ENCODE data around the gene MAP2K3.

The MAP2K3 gene

DNA sequence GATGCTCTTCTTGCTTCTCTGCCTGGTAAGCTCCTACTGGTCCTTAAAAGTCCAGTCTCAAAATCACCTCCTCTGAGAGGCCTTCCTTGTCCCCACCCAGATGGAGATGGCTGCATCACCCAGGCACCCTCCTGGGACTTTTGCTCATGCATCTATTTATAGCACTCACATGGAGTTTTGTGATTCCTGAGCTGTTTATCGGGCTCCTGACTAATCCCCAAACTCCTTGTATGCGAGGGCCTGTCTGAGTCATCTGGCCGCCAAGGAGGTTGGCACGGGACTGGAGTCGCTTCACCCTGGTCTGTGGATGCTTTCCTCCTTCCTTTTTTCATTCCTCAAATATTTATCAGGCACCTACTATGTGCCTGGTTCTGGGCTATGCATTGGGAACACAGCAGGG is 2.3 kb upstream of the MAP2K3 start:
- DNase-seq (ENCODE audit: low read depth in 2 of 3, low spot score in 2 of 3), result no peak

DNA sequence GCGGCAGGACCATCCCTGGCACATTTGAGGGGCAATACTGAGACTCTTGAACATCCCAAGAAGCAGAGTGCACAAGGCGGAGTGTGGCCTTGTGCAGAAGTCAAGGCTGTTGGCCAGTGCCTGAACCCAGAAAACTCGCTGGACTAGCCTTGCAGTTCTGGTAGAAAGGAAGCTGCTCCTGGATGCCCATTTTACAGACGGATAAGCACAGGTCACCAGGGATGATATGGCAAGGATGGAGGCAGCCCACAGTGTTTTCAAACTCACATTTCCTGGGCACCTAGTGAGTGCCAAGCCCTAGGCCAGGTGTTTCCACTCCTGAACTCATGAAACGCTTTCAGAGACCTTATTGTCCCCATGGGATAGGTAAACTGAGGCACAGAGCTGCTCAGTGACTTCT is 1.7 kb upstream of the MAP2K3 start:
- DNase-seq (ENCODE audit: low read depth in 2 of 3, low spot score in 2 of 3), result no peak

DNA sequence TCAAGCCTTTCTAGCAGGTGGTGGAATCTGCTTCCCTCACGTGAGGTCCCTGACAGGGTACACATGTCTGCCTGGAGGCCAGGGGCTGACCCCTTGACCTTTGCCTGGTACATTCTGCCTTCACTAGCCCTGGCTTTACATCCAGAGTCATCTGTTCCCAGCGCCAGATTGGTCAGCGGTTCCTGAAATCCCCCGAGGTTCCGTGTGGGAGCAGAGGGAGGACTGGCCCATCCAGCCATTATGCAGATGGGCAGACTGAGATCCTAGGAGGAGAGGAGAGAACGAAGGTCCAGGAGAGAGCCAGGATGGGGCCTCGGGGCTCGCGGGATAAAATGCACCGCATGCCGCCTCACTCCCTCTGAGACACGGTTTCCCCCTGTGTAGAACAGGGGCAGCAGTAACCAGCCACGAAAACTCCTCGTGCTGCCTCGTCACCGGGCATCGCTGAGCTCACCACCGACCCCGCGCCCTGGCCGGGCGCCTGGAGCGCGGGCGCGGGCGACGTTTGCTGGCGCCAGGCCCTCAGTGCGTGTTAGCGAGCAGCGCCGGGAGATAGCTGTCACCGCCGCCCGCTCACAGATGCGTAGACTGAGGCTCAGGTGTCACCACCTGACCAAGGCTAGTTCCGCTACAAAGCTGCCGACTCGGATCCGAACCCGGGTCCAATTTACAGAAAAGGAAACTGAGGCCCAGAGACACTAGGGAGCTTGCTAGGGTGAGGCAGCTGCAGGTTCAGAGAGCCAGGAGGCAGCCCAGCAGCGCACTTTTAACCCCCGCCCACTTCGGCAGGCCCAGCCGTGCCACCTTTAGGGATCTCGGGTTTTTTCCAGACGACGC is 811 bp upstream of the MAP2K3 start:
- no peak for DNase-seq (ENCODE audit: low read depth in 2 of 3, low spot score in 2 of 3)

DNA sequence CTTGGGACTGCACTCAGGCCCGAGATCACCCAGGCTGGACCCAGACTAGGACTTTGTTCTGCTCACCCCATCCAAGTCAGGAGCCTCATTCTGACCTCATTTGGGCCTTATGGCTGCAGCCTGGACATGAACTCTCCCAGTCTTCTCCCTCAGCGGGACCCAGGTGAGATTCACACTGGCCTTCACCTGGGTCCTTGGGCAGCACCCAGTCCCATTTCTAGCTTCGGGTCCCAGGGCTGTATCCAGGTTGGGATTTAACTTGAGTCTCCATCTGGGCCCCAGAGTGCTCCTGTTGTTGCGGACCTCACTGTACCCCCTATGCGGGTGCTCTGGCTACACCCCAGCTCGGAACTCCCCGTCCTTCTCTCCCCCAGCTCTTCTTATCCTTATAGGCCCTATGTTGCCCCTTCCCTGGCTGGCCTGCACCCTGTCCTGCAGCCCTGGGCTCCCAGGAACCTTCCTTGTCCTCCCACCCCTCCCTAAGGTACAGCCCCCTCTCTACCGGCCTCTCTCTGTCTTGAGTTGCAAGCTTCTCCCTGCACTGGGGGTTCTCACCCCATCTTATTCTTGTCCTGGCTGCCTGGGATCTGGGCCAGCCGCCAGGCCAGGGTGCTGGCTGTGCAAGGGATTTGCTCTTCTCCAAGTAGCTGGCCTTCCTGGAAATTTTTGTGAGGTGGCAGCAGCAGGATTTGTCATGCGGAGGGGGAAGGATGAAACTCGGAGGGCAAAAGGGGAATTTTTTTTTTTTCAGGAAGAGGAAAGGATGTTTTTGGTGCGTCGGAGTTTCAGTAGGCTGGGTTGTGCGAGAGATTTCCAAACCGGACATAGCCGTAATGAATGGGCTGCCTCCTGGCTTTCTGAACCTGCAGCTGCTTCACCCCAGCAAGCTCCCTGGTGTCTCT is 904 bp downstream of the MAP2K3 start:
- no peak for DNase-seq (ENCODE audit: low read depth in 2 of 3, low spot score in 2 of 3)

DNA sequence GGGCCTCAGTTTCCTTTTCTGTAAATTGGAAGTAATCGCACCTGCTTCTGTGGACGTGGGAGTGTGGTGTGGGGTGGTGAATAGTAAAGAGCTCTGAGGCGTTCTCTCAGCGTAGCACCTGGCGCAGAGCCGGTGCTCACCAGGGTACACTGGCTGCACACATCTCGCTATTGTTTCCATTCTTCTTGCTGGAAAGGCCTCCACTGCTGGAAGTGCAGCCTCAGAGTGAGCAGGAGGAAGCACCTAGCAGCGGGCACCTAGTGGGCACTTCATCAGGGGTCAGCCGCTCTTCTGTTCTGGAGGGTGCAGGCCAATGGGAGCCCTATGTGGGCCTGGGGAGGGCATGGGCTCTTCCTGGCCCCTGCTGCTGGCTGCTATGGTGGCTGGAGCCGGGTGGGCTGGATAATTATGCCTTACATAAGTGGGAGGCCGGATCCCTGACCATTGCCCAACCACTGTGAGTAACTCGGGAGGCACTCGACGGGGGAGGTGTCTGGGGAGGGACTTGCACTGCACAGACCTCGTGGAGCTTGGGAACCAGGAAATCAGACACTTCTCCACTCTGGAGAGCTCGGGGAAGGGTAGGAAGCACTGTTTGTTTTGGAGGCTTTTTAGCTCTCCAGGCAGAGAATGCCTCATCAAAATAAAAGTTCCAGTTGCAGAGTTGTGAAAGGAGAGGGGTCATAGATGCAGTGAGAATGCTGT is 1.7 kb downstream of the MAP2K3 start:
- DNase-seq (ENCODE audit: low read depth in 2 of 3, low spot score in 2 of 3), result no peak

DNA sequence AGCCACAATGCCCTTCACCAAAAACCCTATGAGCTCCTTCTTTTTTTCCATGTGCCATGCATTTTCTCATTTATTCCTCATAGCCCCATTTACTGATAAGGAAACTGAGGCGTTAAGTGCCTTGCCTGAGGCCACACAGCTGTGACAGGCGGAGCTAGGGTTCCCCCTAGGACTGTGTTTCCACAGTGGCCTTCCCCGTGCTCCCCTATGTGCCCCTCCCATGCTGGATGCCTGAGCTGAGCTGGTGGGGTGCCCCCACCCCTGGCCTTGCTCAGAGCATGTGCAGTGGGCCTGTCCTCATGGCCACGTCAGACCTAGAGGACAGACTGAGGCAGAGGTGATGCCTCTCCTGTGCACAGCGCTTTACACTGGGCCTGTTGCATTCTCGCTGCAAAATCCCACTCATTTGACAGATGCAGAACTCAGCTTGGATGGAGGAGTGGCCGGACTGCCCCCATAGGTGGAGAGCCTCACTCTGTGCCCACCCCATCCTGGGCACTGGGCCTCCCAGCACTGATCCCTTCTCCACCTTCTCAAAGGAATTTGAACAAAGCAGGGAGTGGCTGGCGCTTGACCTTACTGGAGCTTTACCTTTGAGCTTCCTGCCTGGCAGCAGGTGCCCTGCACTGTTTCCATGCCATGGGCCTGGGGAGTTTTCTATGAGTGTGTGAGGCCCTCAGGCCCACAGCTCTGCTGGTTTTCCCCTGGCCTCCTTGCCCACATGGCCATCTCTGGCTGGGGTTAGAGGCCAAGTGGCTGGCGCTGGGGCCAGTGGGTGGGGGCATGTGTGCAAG is 2.6 kb downstream of the MAP2K3 start:
- no peak for DNase-seq (ENCODE audit: low read depth in 2 of 3, low spot score in 2 of 3)

DNA sequence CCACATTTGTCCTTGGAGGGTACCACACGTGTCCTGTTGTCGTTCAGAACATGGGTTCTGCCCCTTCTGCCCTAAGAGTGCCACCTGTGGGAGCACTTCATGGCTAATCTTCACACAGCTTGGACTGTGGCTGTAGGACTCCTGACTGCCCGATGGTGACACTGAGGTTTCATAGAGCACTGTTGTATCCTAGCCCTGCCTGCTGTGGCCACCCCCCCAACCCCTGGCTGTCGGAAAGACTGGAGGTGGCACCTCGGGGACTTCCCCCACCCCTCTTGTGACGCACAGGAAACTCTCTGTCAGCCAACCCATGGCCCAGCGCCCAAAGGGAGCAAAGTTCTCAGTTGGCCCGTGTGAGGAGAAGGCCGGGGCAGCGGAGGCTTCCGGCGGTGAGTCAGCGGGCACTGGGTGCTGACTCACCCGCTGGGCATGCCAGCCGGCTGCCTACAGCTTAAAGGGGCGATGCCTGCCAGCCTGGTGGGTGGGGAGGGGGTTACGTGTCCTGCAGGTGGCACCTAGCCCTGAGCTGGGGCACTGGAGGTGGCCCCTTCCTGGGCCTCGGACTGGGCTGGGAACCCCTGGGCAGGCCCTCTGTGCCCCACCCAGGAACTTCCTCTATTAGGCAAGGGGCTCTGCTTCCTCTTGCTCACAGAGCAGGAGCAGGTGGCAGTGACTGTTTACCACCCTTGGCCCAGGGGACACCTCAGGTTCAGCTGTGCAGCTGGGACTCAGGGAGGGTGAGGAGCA is 3.4 kb downstream of the MAP2K3 start:
- DNase-seq (ENCODE audit: low read depth in 2 of 3, low spot score in 2 of 3), result peak; percentile 77 to 93 (median 86)

DNA sequence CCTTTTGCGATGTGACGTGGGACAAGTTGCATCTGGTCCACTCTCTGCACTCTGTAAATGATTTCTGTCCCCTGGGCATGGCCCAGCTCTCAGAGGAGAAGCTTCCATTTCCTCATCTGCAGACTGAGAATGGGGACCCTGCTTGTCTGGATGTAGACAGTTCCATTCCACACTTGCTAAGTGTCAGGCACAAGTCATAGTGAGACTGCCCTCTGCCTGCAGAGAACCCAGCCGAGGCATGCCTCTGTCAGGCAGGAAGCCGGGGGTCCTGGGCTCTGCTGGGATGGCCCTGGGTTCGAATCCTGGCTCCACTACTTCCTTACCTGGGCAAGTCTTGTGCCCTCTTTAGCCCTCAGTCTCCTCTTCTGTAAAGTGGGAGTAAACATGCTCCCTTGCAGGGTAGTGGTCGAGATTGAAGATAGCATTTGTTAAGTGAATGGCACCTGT is 4.1 kb downstream of the MAP2K3 start:
- DNase-seq (ENCODE audit: low read depth in 2 of 3, low spot score in 2 of 3), result no peak

DNA sequence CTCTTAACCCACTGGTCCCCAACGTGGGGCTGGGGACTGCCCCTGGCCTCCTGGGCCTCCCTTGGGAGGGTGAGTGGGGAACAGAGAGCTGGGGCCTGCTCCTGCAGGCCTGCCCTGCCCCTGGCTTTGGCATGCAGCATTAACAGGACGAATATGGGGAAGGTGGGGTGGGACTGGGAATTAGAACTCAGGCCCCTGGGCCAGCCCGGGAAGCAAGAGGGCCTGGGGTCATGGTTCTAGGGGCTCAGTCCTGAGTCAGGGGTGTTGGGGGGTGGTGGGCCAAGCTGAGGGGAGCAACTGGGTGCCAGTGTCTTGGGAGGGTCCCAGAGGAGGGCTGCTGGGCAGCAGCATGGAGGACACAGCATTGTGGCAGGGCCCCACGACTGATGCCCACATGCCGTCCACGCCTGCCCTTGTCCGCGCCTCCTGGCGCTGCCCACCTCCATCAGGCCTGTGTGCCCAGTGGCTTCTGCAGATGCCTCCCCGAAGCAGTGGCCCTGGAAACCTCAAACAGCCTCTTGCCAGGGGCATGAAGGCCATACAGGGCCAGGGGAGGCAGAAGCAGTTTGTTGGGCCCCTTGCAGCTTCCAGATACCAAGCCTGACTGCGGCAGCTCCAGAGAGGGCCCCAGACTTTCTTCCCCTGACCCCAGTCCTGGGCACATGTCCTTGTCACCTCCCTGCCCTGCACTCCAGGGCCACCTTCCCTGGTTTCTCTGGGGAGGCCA is 4.8 kb downstream of the MAP2K3 start:
- DNase-seq (ENCODE audit: low read depth in 2 of 3, low spot score in 2 of 3), result no peak

DNA sequence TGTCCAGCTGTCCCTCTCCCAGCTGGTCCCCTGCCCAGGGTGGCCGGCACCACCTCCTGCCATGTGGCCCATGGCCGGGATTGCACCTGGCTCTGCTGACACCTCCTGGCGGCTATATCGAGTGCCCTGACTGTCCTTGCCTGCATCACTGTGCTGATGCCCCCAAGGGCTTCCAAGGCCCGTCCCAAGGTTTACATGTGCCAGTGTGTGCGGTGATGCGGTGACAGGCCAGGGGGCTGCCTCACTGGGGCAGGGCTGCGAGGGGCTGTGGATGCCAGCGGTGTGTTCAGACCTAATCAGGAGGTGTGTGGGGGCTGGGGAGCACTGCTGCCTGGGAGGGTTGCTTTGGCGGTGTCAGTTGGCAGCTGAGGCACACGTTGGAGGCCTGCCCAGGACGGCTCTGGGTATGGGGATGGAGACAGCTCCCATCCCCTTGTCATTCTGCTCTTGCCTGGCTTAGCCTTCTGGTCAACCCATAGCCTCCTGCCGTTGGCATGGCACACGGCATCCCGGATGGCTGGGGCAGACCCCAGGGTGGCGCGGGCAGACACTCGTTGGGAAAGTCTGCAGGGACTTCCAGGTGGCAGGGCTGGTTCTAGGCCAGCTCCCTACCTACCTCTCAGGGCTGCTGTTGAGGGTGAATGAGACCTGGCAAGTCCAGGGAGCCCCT is 5.5 kb downstream of the MAP2K3 start:
- DNase-seq (ENCODE audit: low read depth in 2 of 3, low spot score in 2 of 3), result no peak

DNA sequence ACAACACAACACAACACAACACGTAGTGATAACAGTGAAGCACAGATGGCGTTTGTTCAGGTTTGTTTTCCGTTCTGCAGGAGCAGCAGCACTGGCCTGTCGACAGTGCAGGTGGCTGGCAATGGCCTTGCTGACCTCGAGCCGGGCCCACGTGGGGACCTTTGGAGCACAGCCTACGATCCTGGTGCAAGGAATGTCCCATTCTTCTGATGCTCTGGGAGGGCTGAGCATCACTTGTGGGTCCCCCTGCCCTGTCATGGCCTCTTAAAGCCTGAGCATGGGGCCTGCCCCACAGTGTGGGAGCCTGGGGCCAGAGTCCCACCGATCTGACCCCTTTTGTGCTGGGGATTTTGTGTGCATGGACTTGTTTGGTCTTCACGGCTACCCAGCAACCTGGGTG is 6.8 kb downstream of the MAP2K3 start:
- DNase-seq (ENCODE audit: low read depth in 2 of 3, low spot score in 2 of 3), result no peak

DNA sequence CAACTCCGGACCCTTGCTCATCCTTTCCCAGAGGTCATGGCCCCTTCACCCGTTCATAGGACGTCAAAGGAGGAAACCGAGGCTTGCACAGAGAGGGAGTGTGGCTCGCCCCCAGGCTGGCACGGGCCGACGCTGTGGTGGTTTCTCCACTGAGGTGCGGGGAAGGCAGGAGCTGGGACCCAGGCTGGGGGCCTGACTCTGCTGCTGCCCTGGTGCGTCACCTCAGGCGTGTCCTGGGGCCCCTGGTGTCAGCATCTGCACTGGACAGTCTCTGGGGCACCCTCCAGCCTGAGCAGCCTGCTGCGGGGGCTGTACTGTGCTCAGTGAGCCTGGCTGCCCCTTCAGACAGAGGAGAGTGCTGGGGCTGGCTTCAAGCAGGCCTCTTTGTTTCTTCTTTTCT is 7.4 kb downstream of the MAP2K3 start:
- DNase-seq (ENCODE audit: low read depth in 2 of 3, low spot score in 2 of 3), result no peak

DNA sequence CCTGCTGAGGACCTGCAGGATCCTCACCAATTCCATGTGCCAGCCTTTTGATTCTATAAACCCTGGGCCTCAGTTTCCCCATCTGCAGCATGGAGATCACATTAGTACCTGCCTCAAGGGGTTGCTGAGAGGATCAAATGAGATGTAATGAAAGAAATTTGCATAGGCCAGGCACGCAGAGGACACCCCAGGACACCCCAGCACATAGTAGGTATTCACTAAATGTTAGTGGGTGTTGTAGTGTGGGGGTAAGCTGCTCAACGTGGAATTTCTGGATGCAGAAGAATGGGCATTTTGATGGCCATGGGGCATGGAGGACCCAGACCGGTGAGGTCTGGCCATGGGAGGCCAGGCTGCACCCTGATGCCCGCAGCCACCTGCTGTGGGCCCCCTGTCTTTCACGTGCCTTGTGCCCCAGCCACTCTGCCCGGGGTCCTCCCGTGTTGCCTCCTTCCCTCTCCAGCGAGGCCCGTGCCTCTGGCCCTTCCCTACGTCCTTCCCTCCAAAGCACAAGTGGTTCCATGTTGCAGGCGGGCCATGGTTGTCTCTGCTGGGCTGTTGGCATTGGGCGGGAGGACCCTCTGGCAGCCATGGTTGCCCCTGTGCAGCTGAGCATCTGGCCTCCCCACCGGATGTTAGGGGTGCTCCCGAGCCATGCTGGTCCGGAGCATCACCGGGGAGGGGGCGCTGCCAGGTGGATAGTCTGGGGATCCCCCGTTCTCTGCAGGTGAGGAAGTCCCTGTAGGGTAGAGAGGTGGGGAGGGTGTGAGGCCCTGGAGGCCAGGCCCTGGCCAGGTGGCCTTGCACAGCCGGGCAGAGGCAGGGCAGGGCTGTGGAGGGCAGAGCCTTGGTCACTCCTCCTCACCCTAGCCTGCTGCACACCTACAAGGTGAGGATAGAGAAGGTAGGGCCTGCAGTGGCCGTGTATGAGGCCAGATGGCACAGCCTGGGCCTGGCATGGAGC is 8.6 kb downstream of the MAP2K3 start:
- no peak for DNase-seq (ENCODE audit: low read depth in 2 of 3, low spot score in 2 of 3)

DNA sequence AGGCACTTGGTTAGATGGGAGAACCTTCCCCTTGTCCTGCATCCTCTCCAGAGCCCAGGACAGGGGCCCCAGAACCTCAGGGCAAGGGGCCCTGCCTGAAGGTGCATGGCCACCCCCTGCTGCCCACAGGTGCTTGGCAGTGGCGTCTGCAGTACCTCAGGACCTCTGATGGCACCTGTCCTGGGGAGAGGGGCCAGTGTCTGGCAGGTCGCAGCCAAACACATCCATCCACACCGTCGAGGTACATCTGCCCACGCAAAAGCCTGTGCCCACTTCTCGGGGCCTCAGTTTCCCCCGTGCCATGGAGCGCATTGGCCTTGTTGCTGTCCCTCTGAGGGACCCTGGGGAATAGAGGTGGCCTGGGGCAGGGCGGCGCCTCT is 9.3 kb downstream of the MAP2K3 start:
- no peak for DNase-seq (ENCODE audit: low read depth in 2 of 3, low spot score in 2 of 3)

DNA sequence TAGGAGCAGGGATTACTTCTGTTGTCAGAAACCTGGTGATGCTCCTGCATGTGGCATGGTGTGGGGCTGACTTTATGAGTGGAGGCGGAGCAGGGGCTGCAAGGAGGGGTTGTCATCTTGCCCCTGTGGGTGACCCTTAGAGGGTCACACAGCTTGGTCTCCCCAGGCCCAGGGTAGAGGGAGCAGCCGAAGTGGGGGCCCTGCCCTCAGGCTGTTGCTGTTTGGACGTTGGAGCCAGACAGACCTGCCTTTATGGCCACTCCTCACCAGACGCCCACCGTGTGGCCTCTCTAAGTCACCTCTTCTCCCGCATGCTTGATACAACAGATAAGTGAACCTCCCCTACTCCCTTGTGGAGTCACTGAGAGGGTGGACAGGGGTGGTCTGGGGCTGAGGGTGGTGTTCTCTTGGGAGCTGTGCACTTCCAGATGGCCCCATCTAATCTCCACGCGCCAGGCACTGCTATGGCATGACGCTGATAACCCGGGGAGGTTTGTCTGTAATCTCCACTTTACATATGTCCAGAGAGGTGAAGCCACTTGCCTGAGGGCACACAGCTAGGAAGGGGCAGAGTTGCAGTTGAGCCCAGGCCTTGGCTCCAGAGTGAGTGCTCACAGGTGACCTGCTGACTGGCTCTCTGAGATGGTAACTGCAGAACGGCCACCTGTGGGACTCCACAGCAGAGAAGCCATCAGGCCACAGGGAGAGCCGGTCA is 10.0 kb downstream of the MAP2K3 start:
- DNase-seq (ENCODE audit: low read depth in 2 of 3, low spot score in 2 of 3), result no peak

DNA sequence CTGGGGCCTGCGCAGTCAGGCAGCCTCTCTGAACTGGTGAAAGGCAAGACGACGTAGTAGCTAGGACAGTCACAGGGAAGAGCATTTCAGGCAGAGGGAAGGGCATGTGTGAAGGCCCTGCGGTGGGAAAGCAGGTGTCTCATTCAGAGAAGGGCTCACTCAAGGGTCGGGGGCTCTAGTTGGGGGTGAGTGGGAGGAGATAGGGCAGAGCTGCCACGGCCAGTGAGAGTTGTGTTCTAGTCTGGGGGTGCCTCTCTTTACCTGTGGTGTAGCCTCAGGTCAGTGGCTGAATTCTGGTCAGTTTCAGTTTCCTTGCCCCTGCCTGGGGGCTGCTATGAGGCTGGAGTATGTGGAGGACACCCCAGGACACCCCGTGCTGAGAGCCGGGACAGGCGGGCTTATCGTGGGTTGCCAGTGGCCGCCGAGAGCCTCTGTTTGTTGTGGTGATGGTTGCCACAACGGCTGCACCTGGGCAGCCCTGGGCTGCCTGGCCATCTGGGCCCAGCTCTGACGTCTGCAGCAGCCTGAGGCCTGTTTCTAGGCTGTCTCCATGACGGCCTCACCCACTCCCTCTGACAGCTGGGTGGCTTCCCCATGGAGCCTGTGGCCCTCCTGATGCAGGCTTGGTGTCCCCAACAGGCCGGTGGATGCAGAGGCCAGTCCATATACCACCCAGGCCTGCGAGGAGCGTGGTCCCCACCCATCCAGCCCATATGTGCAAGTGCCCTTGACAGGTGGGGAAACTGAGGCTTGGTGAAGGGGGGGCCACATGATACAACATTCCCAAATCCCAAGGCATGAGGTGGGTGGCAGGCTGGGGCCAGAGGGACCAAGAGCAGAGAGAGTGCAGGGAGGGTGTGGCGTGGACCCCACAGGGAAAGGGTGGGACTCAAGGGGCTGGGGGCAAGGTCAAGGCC is 10.8 kb downstream of the MAP2K3 start:
- no peak for DNase-seq (ENCODE audit: low read depth in 2 of 3, low spot score in 2 of 3)

All from activated CD8-positive, alpha-beta memory T cell treated with anti-CD3 and anti-CD28 coated beads for 48 hours (primary cell).